Endothelial cell (in vitro differentiated cells): ENCODE measurements around the gene CGAS. TPM values are rescaled to one million over a fixed set of nuclear protein-coding genes. Genes with fewer than 3 reads are reported as not detected.

Source experiments
- DNase-seq: peaks from one replicate; pipeline ENCODE4 v3.0.0; 2021; ENCODE audit warnings: low spot score
- H3K27ac Mint-ChIP-seq: one replicate; pipeline ENCODE4 v1.8.0; 2021; ENCODE audit warnings: mixed read lengths, inconsistent platforms; ENCODE audit not compliant: unreplicated experiment
- H3K27me3 Mint-ChIP-seq: one replicate; pipeline ENCODE4 v1.8.0; 2021; ENCODE audit warnings: mild to moderate bottlenecking, moderate library complexity, mixed read lengths, inconsistent platforms; ENCODE audit not compliant: unreplicated experiment
- H3K36me3 Mint-ChIP-seq: one replicate; pipeline ENCODE4 v1.8.0; 2021; ENCODE audit warnings: mild to moderate bottlenecking, low read depth, mixed read lengths, inconsistent platforms; ENCODE audit not compliant: unreplicated experiment
- H3K4me1 Mint-ChIP-seq: one replicate; pipeline ENCODE4 v1.8.0; 2021; ENCODE audit warnings: mild to moderate bottlenecking, mixed read lengths, inconsistent platforms; ENCODE audit not compliant: unreplicated experiment
- H3K4me3 Mint-ChIP-seq: one replicate; pipeline ENCODE4 v1.8.0; 2021; ENCODE audit warnings: mild to moderate bottlenecking, mixed read lengths, inconsistent platforms; ENCODE audit not compliant: unreplicated experiment
- H3K9me3 Mint-ChIP-seq: one replicate; pipeline ENCODE4 v1.8.0; 2021; ENCODE audit warnings: mixed read lengths, inconsistent platforms; ENCODE audit not compliant: unreplicated experiment
- CTCF ChIP-seq: fragments of 200-600 bp; sonication (generic); IDR thresholded peaks from one replicate; pipeline ENCODE4 v1.5.0; 2021; ENCODE audit warnings: antibody characterized with exemption; ENCODE audit not compliant: unreplicated experiment
- long read RNA-seq: library from polyadenylated mRNA; unstranded; transcript quantifications from one replicate; pipeline ENCODE4 v2.0.0, GENCODE V29; 2020; ENCODE audit not compliant: unreplicated experiment
- total RNA-seq: library from RNA; stranded (reverse); fragmentation: NEBNext Ultra II Directional; extraction: Animal tissue kit (Norgen Biotek cat#: 25700); gene quantifications from one replicate; pipeline ENCODE4 v1.2.1, GENCODE V29; 2021; ENCODE audit not compliant: unreplicated experiment

Gene CGAS
- 1.8 TPM for total RNA-seq
- long read RNA-seq = 0 reads

DNA sequence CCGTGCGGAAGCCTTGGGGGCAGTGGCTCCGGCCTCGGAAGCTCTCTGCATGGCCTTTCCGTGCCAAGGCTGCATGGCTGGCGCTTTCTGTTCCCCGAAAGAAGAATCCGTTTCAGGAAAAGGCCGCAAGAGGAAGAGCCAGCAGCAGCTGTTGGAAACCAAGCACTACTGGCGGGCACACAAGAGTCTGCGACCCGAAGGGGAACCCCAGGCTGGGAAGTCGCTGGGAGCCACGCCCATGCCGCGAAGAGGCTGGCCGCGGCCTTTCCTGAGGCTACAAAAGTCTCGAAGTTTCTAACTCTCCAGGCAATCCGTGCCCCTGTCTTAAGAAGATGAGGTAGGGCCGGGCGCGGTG lies at the start of gene CGAS:
TSS of gene CGAS (minus strand) at position 191 of the 355 bp plus-strand sequence. CDS start at position 75, 116 bp downstream.
- H3K27ac Mint-ChIP-seq = peak within 1 kb of the TSS; percentile 42
- no peaks in the 10 kb centered on the region for H3K9me3 Mint-ChIP-seq
- peaks cover 2% of the 10 kb centered on the region for H3K4me1 Mint-ChIP-seq
- DNase-seq = no peak
- TF ChIP-seq CTCF = no peak
- no peaks in the 10 kb centered on the region for H3K36me3 Mint-ChIP-seq
- H3K4me3 Mint-ChIP-seq = peak within 1 kb of the TSS; percentile 47
- H3K27me3 Mint-ChIP-seq = peaks cover 2% of the 10 kb centered on the region

- Mint-ChIP-seq H3K27ac (no peak overlapping the region), H3K36me3 (peaks cover 8% of the 10 kb centered on the region), H3K4me1 (no peaks in the 10 kb centered on the region), H3K9me3 (no peaks in the 10 kb centered on the region), H3K27me3 (no peaks in the 10 kb centered on the region), H3K4me3 (no peak overlapping the region)
- no peak for DNase-seq
- TF ChIP-seq CTCF = no peak
Measured at GRCh38 chr6:73497915-73498314, 45.8 kb upstream of the CGAS start.

DNA sequence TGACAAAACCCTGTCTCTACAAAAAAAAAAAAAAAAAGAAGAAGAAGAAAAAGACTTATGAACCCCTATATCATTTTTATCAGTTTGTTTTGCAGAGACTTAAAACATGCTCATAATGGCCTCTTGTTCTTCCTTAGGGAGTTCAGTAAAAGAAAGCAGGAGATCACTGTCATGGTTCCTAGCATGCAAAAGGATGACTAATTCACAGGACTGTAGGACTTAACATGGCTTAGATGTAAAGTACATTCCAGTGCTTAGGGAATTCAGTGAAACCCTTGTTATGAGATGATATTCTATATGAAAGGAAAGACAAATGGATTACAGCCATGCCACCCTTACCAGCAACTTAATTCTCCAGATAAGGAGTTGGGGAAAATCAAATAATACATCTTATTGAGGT lies 39.3 kb upstream of the CGAS start:
- TF ChIP-seq CTCF = no peak
- DNase-seq = no peak
- no peaks in the 10 kb centered on the region for H3K4me1 Mint-ChIP-seq
- H3K36me3 Mint-ChIP-seq = peaks cover 37% of the 10 kb centered on the region
- no peaks in the 10 kb centered on the region for H3K9me3 Mint-ChIP-seq
- H3K27ac Mint-ChIP-seq = no peak overlapping the region
- no peak overlapping the region for H3K4me3 Mint-ChIP-seq
- no peaks in the 10 kb centered on the region for H3K27me3 Mint-ChIP-seq

GRCh38 chr6:73487473-73487872 lies 35.4 kb upstream of the CGAS start:
- TF ChIP-seq CTCF = no peak
- no peaks in the 10 kb centered on the region for H3K4me1 Mint-ChIP-seq
- no peaks in the 10 kb centered on the region for H3K27me3 Mint-ChIP-seq
- H3K36me3 Mint-ChIP-seq = peaks cover 39% of the 10 kb centered on the region
- H3K4me3 Mint-ChIP-seq = no peak overlapping the region
- DNase-seq = no peak
- no peak overlapping the region for H3K27ac Mint-ChIP-seq
- H3K9me3 Mint-ChIP-seq = no peaks in the 10 kb centered on the region

GRCh38 chr6:73484438-73484837 lies 32.3 kb upstream of the CGAS start:
- Mint-ChIP-seq H3K36me3 (peaks cover 30% of the 10 kb centered on the region), H3K9me3 (no peaks in the 10 kb centered on the region), H3K27ac (no peak overlapping the region), H3K27me3 (no peaks in the 10 kb centered on the region), H3K4me3 (no peak overlapping the region), H3K4me1 (no peaks in the 10 kb centered on the region)
- no peak for DNase-seq
- no peak for TF ChIP-seq CTCF
